ENCODE measurements around the gene LPCAT1.
A peak's percentile ranks its signal among the peaks of the same experiment; 100 is the strongest.

Gene LPCAT1

DNA sequence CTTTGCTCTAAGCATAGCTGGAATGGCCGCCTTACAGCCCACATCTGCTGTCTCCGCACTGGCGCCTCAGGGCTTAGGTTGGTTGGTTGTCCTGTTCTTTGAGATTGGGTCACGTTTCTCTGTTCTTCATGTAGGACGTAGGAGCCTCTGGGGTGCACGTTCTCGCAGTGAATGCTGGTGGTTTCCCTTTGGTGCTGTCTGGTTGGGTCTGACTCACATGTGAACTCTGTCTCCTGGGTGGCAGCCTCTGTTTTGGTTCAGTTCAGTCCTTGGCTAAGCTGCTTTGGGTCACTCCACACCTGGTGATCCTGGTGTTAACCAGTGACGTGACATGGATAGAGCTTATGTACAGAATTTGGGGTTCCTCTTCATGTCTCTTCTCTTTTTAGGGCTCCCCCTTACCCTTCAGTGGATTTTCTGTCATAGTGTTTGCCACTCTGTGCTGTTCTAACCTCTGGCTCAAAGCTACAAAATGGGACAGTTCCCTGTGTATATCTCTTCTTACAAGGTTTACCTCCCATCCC is 12.6 kb upstream of the LPCAT1 start:
- DNase-seq (ENCODE audit: low spot score), result peak; percentile 79
- in situ Hi-C loops (cut with MboI; ENCODE audit: low sequenced_read_pairs, unreplicated experiment), result no loop called here
- TF ChIP-seq, protein P1, sequence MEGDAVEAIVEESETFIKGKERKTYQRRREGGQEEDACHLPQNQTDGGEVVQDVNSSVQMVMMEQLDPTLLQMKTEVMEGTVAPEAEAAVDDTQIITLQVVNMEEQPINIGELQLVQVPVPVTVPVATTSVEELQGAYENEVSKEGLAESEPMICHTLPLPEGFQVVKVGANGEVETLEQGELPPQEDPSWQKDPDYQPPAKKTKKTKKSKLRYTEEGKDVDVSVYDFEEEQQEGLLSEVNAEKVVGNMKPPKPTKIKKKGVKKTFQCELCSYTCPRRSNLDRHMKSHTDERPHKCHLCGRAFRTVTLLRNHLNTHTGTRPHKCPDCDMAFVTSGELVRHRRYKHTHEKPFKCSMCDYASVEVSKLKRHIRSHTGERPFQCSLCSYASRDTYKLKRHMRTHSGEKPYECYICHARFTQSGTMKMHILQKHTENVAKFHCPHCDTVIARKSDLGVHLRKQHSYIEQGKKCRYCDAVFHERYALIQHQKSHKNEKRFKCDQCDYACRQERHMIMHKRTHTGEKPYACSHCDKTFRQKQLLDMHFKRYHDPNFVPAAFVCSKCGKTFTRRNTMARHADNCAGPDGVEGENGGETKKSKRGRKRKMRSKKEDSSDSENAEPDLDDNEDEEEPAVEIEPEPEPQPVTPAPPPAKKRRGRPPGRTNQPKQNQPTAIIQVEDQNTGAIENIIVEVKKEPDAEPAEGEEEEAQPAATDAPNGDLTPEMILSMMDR (IDR thresholded peaks at IDR 0.05; ENCODE audit: borderline replicate concordance, control extremely low read depth, extremely low read depth, insufficient read depth, missing control alignments), result no peak

DNA sequence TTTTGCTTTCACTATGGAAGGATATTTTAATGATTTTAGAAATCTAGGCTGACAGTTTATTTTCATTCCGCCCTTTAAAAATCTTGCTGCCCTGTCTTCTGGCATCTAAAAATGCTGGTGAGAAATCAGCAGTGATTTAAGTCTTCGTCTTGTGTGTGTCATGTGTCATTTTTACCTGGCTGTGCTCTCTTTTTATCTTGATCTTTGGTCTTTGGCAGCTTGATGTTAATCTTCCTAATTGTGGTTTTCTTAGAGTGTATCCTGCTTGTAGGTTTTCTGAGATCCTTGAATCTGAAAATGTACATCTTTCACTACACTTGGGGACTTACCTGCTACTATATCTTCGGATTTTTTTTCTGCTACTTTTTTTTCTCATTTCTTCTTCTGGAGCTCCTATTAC is 11.9 kb upstream of the LPCAT1 start:
- TF ChIP-seq, protein P1 (IDR thresholded peaks at IDR 0.05; ENCODE audit: borderline replicate concordance, control extremely low read depth, extremely low read depth, insufficient read depth, missing control alignments), result no peak
- DNase-seq (ENCODE audit: low spot score), result no peak
- in situ Hi-C loops (cut with MboI; ENCODE audit: low sequenced_read_pairs, unreplicated experiment), result no loop called here

DNA sequence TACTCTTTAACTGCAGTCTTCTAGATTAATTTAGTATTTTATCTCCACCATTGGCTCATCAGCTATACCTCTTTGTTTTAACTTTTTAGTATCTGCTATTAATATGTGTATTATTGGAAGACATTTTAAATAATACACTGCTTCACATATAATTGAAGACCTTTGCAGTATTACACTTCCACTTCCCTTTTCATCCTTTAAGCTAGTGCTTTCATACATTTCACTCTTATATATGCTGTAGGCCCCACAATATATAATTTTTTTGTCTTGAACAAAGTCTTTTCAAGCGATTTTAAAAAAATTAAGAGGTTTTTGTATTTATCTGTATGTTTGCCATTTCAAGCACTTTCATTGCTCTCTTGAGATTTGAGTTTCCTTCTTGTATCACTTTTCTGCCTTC is 8.6 kb upstream of the LPCAT1 start:
- in situ Hi-C loops (cut with MboI; ENCODE audit: low sequenced_read_pairs, unreplicated experiment), result no loop called here
- no peak for DNase-seq (ENCODE audit: low spot score)
- TF ChIP-seq, protein P1 (IDR thresholded peaks at IDR 0.05; ENCODE audit: borderline replicate concordance, control extremely low read depth, extremely low read depth, insufficient read depth, missing control alignments), result no peak

DNA sequence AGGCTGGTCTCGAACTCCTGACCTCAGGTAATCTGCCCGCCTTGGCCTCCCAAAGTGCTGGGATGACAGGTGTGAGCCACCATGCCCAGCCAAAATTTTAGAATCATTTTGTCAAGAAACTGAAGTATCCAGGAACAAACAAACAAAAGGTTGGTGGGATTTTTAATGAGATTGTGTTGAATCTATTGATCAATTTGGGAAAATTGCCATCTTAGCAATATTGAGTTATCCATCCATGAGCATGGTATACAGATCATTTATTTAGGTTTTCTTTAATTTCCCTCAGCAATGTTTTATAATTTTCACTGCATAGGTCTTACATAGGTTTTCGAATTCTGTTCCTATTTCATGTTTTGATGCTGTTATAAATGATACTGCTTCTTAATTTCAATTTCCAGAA is 5.7 kb upstream of the LPCAT1 start:
- TF ChIP-seq, protein P1 (IDR thresholded peaks at IDR 0.05; ENCODE audit: borderline replicate concordance, control extremely low read depth, extremely low read depth, insufficient read depth, missing control alignments), result no peak
- in situ Hi-C loops (cut with MboI; ENCODE audit: low sequenced_read_pairs, unreplicated experiment), result no loop called here
- DNase-seq (ENCODE audit: low spot score), result no peak

DNA sequence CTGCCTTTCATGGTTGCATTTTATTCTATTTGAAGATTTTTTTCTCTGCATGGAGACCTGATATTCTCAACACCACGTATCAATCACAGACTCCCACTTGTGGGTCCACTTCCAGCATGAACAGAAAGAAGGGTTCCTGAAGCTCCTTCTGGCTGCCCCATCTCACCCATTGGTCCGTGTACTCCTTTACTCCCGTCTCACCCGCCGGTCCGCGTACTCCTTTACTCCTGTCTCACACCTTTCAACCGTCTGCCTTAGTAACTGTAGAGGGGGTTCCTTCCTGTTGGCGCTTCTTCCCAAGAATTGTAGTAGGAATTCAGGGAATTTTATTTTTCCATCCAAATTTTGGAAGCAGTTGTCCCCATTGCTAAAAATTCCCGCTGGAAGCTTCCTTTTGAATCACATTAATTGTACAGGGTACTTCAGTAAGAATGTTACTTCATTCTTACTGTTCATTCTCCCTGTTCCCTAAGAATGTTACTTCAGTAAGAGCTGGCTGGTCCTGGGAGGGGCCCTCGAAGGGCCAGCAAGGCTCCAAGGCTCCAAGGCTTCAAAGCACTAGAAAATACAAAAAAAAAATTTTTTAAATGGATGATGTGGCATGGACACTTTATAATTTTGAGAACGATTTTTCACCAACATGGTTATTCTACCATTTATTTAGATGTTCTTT is 3.9 kb upstream of the LPCAT1 start:
- TF ChIP-seq, protein P1 (IDR thresholded peaks at IDR 0.05; ENCODE audit: borderline replicate concordance, control extremely low read depth, extremely low read depth, insufficient read depth, missing control alignments), result no peak
- no peak for DNase-seq (ENCODE audit: low spot score)
- in situ Hi-C loops (cut with MboI; ENCODE audit: low sequenced_read_pairs, unreplicated experiment), result no loop called here

DNA sequence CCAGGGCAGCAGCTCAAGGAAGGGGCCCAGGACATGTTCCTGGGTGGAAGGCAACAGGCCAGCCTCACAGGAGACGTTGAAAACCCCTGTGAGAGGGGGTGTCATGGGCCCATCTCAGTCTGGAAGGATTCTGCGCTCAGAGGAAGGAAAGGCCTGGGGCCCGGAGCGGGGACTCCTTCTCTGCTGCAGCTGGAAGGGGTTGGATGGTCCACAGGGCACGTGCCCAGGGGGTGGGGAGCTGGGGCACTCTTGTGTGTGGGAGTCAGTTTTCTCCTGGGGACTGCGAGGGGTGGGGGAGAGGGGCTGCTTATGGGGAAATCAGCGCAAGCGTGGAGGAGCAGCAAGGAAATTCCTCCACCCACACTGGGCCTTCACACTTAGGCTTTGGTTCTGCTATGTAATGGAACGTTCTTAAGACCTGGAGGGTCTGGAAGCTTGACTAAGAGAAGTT is 2.9 kb upstream of the LPCAT1 start:
- TF ChIP-seq, protein P1 (IDR thresholded peaks at IDR 0.05; ENCODE audit: borderline replicate concordance, control extremely low read depth, extremely low read depth, insufficient read depth, missing control alignments), result no peak
- in situ Hi-C loops (cut with MboI; ENCODE audit: low sequenced_read_pairs, unreplicated experiment), result no loop called here
- no peak for DNase-seq (ENCODE audit: low spot score)

Data from GM13976 (cell line).